ENCODE measurements around the gene FKBP1B. TPM values are rescaled to one million over a fixed set of nuclear protein-coding genes. Genes with fewer than 3 reads are reported as not detected.

The FKBP1B gene
- total RNA-seq, 1 donor from 2014 or later = 31.1 TPM

DNA sequence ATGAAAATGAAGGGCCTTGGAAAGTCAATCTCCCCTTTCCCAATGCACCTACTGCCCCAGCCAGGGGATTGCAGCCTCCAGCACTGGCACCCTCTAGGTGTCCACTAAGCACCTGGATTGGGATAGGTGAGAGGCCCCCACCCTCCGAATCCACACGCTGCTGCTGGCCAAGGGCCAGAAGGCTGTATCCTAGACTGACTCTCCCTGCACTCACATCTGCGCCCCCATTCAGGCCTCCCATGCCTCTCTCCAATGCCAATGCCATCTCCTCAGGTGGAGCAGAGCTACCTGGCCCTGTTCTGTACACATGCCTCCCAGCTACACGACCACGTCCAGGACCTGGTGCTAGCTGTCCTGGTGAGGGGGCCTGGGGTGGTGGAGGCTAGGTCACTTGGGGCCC, 29.8 kb upstream of the FKBP1B start:
- Mint-ChIP-seq H3K4me1 (ENCODE audit: unreplicated experiment) (peaks cover 5% of the 10 kb centered on the region), H3K9me3 (ENCODE audit: unreplicated experiment) (no peaks in the 10 kb centered on the region), H3K4me3 (ENCODE audit: unreplicated experiment) (no peak overlapping the region)

DNA sequence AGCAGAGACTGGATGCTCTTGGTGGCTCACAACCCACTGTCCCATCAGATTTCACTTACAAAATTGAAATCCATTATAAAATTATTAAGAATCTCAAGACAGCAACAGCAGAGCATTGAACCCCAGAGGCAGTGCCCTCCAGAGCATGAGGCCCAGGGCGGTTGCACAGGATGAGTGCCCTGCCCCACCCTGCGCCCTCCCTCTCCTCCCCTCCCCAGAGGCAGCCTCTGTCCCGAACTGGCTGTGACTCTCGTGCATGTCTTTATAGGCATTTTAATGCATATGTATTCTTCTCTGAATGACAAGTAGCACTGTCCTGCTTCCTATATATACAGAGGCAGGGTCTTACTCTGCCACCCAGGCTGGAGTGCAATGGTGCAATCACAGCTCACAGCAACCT, 29.3 kb upstream of the FKBP1B start:
- Mint-ChIP-seq H3K36me3 (ENCODE audit: low read depth, unreplicated experiment) (peaks cover 15% of the 10 kb centered on the region), H3K4me1 (ENCODE audit: unreplicated experiment) (peaks cover 6% of the 10 kb centered on the region), H3K9me3 (ENCODE audit: unreplicated experiment) (no peaks in the 10 kb centered on the region), H3K4me3 (ENCODE audit: unreplicated experiment) (no peak overlapping the region), H3K27ac (ENCODE audit: unreplicated experiment) (no peak overlapping the region), H3K27me3 (ENCODE audit: unreplicated experiment) (peaks cover 12% of the 10 kb centered on the region)
- no peak for DNase-seq (ENCODE audit: low spot score)
- TF ChIP-seq, protein P1, sequence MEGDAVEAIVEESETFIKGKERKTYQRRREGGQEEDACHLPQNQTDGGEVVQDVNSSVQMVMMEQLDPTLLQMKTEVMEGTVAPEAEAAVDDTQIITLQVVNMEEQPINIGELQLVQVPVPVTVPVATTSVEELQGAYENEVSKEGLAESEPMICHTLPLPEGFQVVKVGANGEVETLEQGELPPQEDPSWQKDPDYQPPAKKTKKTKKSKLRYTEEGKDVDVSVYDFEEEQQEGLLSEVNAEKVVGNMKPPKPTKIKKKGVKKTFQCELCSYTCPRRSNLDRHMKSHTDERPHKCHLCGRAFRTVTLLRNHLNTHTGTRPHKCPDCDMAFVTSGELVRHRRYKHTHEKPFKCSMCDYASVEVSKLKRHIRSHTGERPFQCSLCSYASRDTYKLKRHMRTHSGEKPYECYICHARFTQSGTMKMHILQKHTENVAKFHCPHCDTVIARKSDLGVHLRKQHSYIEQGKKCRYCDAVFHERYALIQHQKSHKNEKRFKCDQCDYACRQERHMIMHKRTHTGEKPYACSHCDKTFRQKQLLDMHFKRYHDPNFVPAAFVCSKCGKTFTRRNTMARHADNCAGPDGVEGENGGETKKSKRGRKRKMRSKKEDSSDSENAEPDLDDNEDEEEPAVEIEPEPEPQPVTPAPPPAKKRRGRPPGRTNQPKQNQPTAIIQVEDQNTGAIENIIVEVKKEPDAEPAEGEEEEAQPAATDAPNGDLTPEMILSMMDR (IDR thresholded peaks at IDR 0.05; ENCODE audit: unreplicated experiment) = no peak

More for the DNA sequence above, 29.8 kb upstream of the FKBP1B start:
- peaks cover 11% of the 10 kb centered on the region for H3K36me3 Mint-ChIP-seq (ENCODE audit: low read depth, unreplicated experiment)
- DNase-seq (ENCODE audit: low spot score) = no peak
- H3K27ac Mint-ChIP-seq (ENCODE audit: unreplicated experiment) = no peak overlapping the region
- H3K27me3 Mint-ChIP-seq (ENCODE audit: unreplicated experiment) = peaks cover 12% of the 10 kb centered on the region
- TF ChIP-seq, protein P1 (IDR thresholded peaks at IDR 0.05; ENCODE audit: unreplicated experiment) = no peak

DNA sequence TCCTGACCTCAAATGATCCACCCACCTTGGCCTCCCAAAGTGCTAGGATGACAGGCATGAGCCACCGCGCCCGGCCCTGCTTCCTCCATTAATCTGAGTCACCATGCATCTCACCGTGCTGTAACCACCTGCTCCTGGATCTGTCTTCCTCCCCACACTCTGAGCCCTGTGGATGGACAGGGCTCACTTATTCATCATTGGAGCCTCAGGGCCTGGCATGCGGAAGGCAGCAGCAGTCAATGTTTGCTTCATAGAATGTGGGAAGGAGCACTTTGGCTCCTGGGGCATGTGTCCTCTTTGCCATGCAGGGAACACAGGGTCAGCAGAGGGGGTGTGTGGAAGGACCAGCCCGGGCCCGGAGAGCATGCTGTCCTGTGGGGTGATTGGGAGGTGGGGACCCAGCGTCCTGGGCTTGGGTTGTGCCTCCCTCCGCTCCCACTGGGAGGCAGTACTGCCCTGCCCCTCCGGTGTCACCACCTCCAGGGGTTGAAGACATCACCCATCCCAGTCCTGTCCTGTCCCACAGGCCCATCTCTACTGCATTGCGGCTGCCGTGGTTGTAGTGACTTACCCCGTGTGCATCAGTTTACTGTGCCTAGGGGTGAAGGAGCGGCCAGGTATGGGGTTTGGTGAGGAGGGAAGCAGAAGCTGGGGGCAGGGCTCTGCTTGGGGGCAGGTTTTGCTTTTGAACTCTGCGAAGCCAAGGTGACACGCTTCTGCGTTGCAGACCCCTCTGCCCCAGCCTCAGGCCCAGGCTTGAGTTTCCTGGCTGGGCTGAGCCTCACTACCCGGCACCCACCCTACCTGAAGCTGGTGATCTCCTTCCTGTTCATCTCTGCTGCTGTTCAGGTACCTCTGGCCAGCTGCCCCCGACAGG, 28.2 kb upstream of the FKBP1B start:
- Mint-ChIP-seq H3K27ac (ENCODE audit: unreplicated experiment) (no peak overlapping the region), H3K4me1 (ENCODE audit: unreplicated experiment) (peaks cover 6% of the 10 kb centered on the region), H3K27me3 (ENCODE audit: unreplicated experiment) (peaks cover 12% of the 10 kb centered on the region), H3K36me3 (ENCODE audit: low read depth, unreplicated experiment) (peaks cover 15% of the 10 kb centered on the region), H3K9me3 (ENCODE audit: unreplicated experiment) (no peaks in the 10 kb centered on the region), H3K4me3 (ENCODE audit: unreplicated experiment) (no peak overlapping the region)
- peak; percentile 58 for DNase-seq (ENCODE audit: low spot score)
- TF ChIP-seq, protein P1 (IDR thresholded peaks at IDR 0.05; ENCODE audit: unreplicated experiment) = no peak

DNA sequence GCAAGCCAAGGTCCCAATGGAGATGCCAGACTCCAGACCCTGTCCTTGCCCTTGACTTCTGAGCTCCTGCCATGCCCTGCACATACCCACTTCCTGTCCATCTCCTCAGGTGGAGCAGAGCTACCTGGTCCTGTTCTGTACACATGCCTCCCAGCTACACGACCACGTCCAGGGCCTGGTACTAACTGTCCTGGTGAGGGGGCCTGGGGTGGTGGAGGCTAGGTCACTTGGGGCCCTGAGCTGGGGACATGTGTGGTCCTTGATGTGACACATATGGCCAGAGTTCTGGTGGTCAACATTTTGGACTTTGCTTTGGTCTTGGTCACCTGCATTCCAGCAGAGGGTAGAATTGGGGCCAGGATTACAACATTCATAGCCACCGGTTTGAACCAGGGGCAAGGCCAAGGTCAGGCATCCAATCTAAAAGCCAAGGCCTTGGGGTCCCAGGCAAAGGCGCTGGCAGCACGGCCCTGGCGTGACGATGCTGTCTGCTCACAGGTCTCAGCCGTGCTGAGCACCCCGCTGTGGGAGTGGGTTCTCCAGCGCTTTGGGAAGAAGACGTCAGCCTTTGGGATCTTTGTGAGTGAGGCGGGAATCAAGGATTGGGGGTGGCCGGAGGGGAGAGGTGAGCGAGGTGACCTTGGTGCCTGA, 27.1 kb upstream of the FKBP1B start:
- Mint-ChIP-seq H3K36me3 (ENCODE audit: low read depth, unreplicated experiment) (peaks cover 15% of the 10 kb centered on the region), H3K4me1 (ENCODE audit: unreplicated experiment) (peaks cover 6% of the 10 kb centered on the region), H3K27me3 (ENCODE audit: unreplicated experiment) (peaks cover 12% of the 10 kb centered on the region), H3K27ac (ENCODE audit: unreplicated experiment) (no peak overlapping the region), H3K9me3 (ENCODE audit: unreplicated experiment) (no peaks in the 10 kb centered on the region), H3K4me3 (ENCODE audit: unreplicated experiment) (peak overlapping the region; percentile 37)
- TF ChIP-seq, protein P1 (IDR thresholded peaks at IDR 0.05; ENCODE audit: unreplicated experiment) = no peak
- DNase-seq (ENCODE audit: low spot score) = no peak

Measured in endothelial cell (in vitro differentiated cells).